CD4-positive, alpha-beta T cell treated with Interleukin-4 for 4 hours (primary cell): ENCODE results near the gene TMEM106A.
"Not testable (repeated sequence)": the region's sequence is repeated elsewhere in the genome, so short reads cannot be mapped to it uniquely, and the experiment has no call there.

Experiments
- DNase-seq: peaks from one replicate; pipeline ENCODE4 v3.0.0-alpha.2; 2020

Gene TMEM106A

GRCh38 chr17:43216369-43216761 is 4.7 kb downstream of the TMEM106A start:
- DNase-seq, result no peak

GRCh38 chr17:43216762-43217613 is 5.3 kb downstream of the TMEM106A start:
- DNase-seq, result no peak

DNA sequence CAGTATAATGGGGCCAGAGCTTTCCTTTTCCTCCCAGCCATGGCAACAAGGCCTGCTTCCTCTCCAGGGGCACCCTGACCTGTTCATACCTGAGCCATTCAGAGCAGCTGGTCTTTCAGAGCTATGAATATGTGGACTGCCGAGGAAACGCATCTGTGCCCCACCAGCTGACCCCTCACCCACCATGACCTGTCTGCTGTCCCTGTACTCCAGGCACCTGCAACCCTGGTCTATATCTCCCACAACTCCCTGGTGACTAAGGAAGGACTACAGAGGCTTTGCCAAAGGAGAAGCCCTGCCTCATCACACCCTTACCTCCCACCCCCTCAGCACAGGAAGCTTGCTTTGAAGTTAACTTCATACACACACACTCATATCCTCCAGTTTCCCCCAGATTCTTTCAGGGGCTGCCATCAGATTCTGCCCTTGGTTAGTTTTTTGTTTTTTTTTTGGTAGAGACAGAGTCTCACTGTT is 6.0 kb downstream of the TMEM106A start:
- no peak for DNase-seq

- DNase-seq, result no peak
These were observed 7.3 kb downstream of the TMEM106A start for GRCh38 chr17:43219001-43219400.

DNA sequence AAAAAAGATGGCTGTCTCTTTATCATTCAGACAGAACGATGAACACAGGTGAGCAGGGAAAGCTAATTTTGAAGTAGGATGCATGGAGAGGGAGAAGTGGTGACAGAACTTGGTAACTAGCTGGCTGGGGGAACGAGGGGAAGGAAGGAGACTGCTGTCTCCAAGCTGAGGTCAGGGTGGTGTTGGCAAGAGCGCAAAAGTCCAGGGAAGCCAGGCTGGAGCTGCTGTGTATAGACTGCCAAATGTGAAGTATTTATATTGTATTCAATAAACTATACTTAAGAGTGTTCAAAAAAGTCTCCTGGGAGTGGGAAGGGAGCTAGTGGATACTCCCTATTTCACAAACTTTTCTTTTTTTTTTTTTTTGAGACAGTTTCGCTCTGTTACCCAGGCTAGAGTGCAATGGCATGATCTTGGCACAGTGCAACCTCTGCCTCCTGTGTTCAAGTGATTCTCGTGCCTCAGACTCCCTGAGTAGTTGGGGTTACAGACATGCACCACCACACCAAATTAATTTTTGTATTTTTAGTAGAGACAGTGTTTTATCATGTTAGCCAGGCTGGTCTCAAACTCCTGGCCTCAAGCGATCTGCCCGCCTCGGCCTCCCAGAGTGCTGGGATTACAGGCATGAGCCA is 8.2 kb downstream of the TMEM106A start:
- DNase-seq, result no peak

DNA sequence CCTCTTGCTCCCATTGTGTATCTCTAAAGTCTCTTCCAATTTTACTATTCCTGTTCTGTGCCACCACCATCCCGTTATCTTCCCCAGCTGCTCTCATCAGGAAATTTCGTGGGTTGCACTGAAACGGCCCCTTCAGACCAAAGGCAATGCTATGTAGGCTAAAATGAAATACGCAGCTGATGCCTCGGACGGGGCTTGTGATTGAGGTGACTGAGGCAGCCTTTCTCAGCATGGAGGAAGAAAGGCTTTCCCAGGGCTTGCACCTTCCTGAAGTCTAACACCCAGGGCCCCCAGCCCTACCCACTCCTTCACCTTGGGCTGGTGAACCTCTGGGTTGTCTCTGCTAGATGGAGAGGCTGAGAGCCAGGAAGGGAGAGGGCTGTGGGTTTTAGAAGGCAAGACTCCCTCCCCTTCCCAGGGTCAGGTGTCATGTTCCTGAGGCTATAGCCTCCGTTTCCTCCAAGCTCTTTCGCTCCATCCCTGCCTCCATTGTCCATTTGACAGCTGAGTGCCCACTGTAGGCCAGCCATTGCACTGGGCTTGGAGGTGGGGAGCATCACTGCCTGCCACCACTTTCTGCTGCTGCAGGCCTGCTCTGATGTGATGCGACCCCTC is 8.9 kb downstream of the TMEM106A start:
- DNase-seq, result no peak

GRCh38 chr17:43224146-43224705 is 12.6 kb downstream of the TMEM106A start:
- DNase-seq, result no peak

- DNase-seq, result no peak
These were observed 14.7 kb downstream of the TMEM106A start for GRCh38 chr17:43226393-43226792.

GRCh38 chr17:43228020-43228782 is 16.5 kb downstream of the TMEM106A start, which contains the start of gene CCDC200:
TSS of gene CCDC200 (minus strand) at chr17:43228623. CDS start at chr17:43228554, 69 bp downstream.
- not testable (repeated sequence) for DNase-seq

DNA sequence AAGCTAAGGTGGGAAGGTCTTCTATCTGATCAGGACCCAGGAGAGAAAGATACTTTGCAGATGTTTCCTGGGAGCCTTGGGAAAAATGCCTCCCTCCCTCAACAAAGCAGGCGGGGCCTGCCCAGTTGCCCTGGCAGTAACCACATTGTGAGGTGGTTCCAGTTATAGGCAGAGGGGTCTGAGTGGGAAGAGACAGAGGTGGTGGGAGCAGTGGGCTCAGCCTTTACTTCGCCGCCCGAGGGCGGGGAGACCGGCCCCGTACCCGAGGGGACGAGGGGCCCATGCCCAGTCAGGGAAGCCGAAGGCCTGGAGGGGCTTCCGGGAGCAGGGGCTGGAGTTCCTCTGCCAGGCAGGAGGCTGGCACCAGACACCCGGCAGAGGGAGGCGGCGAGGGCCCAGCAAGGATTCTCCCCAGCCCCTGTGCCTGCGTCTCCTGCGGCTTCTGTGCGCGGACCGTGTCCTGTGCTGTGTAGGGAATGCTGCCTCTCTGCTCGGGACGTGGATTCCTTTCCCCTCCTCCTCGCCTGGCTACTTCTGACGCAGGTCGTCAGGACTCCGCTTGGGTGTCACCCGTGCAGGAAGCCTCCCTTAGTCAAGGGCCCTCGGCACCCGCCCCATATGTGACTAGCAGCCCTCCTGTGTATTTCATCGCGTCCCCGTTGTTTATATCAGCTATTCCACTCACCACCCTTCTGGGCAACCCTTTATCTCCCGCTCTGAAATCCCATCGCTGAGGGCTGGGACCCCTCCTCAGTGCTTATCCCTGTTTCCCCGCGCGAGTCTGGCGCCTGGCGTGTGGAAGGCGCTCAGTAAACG is 19.7 kb downstream of the TMEM106A start:
- not testable (repeated sequence) for DNase-seq

DNA sequence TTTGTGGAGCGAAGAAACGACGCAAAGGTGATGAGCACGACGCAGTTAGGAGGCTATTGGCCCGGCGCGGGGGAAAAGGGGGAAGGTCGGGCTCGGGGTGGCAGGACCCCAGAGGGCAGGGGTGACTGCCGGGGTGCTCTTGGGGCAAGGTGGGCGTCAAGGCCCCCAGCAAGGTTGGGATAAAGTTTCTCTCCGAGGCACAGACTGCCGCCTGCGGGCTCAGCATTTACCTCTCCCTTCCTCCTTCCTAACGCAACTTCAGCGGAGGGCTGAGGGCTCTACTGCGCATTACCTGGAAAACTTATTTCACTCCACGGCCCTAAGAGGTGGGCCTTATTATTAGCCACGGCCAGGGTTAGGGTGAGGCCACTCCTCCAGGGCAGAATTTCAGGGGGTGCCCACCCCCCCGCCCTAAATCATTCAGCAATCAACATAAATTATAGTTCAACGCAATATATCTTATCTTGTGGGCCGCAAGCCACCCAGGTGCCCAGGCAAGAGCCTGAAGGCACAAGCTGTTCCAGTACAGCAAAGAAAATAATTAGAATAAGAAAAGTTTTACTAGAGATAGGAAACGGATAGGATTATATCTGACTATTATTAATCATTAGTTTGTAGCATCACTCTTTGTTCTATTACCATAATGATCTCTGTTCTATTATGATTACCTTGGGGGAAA is 20.5 kb downstream of the TMEM106A start:
- DNase-seq, result not testable (repeated sequence)

GRCh38 chr17:43233263-43233662 is 21.6 kb downstream of the TMEM106A start:
- DNase-seq, result not testable (repeated sequence)

- not testable (repeated sequence) for DNase-seq
These were observed 22.2 kb downstream of the TMEM106A start, which contains the start of gene RNU2-1 for GRCh38 chr17:43233877-43234276. TSS of gene RNU2-1 (minus strand) at chr17:43233977.

GRCh38 chr17:43239597-43239996 is 27.9 kb downstream of the TMEM106A start:
- DNase-seq, result not testable (repeated sequence)

DNA sequence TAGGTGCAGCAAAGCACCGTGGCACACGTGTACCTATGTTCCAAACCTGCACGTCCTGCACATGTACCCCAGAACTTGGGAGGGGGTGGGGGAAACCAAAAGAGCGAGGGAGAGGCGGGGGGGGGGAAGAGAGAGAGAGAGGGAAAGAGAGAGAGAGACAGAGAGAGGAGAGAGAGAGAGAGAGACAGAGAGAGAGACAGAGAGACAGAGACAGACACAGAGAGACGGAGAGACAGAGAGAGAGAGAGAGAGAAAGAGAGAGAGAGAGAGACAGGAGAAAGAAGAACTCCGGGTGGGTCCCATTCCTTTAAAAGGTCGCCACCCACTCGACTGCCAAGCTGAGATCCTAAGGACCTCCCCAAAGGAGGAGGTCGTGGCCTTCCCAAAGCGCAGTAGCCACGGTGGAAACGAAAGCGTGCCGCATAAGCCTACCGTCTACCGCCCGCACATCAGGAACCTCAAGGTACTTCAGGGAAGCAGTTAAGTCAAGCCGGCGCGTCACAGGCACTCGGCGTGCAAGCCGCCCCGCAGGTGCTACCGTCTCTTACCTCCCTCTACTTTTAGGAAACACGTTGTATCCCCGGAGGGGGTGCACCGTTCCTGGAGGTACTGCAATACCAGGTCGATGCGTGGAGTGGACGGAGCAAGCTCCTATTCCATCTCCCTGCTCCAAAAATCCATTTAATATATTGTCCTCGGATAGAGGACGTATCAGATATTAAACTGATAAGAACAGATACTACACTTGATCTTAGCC is 29.1 kb downstream of the TMEM106A start:
- not testable (repeated sequence) for DNase-seq

DNA sequence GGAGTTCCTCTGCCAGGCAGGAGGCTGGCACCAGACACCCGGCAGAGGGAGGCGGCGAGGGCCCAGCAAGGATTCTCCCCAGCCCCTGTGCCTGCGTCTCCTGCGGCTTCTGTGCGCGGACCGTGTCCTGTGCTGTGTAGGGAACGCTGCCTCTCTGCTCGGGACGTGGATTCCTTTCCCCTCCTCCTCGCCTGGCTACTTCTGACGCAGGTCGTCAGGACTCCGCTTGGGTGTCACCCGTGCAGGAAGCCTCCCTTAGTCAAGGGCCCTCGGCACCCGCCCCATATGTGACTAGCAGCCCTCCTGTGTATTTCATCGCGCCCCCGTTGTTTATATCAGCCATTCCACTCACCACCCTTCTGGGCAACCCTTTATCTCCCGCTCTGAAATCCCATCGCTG is 34.8 kb downstream of the TMEM106A start:
- DNase-seq, result not testable (repeated sequence)
